ENCODE results near the gene RPS21.

The RPS21 gene

DNA sequence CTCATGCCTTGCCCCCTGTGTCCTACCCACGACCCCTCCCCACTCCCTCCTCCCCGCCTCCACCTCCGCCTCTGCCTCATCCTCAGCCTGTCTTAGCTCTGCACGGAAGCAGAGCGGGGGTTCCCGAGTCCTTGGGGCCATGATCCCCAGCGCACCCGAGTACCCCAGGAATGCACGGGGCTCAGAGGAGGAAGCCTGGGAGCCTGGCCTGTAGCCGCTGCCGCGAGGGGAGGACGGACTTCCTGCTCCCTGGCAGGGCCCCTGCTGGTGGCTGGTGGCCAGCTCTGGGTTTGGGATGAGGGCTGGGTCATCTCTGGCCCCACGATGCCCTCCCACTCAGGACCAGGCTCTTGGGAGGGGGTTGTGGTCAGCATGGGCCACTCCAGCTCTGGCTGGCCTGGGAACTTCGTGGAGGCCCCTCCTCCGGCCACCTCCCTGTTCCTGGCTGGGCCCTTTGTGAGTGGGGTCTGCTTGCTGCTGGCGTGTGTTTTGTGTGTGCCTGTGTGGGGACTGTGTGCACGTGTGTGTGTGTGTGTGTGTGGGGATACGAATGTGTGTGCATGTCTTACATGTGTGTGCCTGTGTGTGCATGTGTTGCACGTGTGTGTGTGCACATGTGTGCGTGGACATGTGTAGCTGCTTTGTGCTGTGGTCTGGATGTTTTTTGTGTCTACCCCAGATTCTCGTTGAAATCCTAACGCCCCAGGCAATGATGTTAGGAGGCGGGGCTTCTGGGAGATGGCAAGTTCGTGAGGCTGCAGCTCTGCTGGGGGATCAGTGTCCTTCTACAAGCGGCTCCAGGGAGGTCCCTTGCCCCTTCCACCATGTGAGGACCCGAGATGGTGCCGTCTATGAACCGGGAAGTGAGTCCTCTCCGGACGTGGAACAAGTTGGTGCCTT, 41.7 kb downstream of the RPS21 start:
- DNase-seq, result no peak

DNA sequence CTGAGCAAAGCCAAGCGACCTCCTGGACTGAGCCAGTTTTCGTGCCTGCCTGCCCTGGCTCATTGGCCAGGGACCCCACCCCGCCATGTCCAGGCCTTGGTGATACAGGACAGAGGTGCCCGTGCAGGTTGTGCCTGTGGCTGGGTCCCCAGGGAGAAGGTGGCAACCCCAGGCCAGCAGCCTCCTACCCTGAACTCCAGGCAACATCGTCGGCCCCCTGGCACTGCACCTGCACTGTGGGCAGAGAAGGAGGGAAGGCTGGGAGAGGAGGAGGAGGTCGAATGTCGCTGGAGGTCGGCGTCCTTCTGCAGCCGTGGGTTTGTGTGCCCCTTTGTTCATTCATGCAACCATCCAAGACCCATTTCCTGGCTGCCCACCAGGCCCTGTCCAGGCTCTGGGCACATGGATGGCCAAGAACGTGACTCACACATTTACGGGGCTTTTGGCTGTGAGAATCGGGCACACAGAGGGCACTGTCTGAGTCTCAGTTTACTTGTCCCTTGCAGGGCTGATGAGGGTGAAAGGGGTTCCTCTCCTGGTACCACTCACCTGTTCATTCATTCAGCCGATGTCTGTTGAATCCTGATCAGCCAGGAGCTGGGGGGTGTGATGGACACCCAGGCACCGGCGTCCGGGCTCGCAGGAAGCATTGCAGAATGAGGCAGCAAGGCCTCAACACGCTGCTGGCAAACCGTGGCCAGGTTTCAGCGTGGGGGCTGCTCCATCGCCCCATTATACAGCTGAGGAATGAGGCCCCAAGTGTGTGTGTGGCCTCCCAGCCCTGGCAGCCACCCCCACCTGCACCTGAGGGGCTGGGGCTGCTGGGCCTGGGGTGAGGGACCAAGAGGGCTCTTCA, 42.8 kb downstream of the RPS21 start:
- DNase-seq, result no peak

DNA sequence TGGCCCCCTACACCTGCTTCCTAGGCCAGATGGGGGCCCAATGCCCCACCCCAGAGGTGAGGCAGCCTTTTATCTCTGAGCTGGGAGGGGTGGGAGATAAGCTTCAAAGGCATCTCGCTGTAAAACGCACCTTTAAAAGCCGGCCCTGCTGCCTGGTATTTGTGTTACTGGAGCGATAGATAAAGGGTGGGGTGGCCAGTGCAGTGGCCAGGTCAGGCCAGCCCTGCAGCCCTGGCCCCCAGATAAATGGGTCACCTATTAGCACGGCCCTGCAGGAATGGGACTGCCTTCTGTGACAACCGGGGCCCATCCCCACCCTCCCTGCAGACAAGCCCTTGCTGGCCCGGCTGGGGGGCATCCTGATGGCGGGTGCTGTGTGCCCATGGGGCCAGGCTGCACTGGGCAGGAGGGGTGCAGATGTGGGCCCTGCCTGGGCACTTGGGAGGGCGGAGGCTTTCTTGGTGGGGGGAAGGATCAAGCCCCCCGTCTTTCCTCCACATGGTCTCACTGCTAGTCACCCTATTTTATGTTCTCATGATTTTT, 43.5 kb downstream of the RPS21 start:
- no peak for DNase-seq

DNA sequence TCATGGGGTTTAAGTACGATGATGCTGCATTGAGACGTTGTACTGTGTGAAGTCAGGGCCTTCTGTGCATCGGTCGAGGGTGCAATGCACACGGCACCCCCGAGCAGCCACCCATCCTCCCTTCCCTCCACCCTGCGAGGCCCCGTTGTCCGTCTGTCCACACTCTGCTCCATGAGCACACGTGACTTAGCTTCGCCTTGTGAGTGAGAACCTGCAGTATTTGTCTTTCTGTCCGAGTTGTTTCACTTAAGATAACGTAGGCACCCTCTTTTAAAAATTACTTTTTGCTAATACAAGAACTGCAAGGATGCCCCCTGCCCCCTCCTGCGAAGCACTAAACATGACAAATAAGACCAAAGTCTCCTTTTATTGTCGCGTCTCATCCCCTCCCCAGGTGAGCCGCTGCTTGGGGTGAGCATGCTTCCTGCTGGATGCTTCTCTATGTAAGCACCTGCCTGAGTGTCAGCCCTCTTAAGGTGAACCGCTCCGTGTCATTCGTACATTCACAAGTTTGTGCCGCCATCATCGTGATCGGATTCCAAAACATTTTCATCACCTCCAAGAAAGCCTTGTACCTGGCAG, 44.1 kb downstream of the RPS21 start:
- DNase-seq, result no peak

DNA sequence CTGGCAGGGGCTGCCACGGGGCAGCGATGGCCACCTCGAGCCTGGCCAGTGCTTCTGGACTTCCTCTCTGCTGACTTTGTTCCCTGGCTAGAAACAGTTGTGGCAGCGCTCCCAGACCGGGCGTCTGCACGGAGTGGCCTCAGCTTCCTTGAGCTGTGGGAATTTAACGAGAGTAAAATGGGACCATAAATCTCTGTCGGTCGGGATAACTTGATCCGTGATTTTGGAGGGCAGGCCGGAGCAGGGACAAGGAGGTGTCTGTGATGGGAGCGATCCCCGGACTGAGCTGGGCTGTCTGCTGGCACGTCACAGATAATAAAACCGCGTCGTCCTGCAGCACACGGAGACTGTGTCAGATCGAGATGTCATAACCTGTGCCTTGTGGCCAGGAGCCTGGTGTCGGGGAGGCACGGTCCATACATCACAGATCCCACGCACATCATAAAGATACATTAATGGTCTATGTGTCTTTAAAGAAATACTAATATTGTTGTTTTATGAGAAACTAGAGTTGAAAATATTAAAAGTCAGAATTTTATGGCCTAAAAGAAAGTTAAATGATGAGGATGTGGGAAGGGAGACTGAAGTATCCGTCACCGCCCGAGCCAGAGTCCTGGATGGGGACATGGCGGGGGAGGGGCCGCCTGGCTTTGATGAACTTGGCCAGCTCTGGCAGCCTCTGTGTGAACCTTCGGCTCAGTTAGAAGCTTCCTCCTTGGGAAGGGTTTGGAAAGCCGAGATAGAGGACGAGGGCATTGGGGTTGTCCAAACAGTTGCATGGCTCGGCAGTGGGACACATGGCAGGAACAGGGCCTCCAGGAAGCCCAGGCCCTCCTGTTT, 47.0 kb downstream of the RPS21 start:
- no peak for DNase-seq

DNA sequence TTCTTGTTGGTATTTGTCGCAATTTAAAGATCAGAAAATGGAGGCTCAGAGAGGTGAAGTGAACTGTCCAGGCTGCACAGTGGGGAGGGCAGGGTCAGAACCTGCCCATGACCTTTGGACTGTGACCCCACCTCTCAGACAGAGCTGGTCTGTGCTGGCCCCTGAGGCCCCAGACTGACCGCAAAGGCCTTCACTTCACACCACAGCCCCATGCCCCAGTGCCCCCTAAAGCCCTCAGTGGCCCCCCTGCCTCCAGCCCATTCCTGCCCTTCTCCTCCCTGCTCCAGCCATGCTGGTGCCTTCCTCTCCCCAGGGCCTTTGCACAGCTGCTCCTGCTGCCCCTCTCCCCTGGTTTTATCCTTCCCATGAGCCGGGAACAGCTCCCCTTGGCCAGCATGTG, 49.8 kb downstream of the RPS21 start:
- DNase-seq, result no peak

DNA sequence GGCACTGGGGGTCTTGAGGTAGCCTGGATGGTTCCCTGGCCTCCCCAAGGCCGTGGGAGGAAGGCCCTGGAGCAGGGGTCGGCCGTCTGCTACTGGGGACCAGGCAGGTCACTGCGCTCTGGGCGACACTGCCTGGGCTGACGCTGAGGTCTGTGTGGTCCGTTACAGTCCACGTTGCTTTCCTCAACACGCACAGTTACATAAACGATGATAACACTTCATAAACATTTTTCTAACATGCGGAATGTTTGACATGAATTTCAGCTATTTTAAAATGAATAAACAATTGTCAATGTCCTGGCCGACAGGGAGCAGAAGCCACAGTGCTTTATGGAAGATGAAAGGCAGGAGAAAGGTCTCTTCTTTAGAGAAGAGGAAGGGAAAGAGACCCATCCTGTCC, 50.6 kb downstream of the RPS21 start:
- no peak for DNase-seq

DNA sequence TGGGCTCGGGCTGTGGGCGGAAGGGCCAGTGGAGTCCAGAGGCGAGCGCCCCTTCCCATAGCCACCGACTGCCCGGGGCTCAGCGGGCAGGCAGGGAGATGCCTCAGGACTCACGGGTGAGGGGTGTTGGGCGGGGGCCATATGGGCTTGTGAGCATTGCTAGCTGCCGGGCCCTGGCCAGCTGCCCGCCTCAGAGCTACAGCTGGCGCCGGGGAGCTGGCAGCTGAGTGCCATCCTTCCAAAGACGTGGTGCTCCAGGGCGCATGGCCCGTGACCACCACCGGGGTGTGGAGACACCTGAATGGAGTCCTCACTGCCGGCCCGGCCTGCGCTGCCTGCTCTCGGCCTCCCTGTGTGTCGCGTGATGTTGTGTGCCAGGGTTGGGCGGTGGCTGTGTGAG, 51.0 kb downstream of the RPS21 start:
- peak; percentile 86 for DNase-seq

Measured in NCI-H1092 (cell line).